Peyer's patch (tissue), 4 donors: ENCODE data around the gene TCHHL1.

ENCODE experiments used
- CTCF ChIP-seq, 6 experiments: fragments of 450-650 bp in 4 of 6; fragments of 200-600 bp in 2 of 6; sonication (generic) in 1 of 6; IDR thresholded peaks; one replicate each; pipeline ENCODE4 v1.5.1; 2017 to 2019; ENCODE audit warnings: antibody characterized with exemption in 6 of 6, mild to moderate bottlenecking in 3 of 6, moderate library complexity in 1 of 6
- POLR2A ChIP-seq, 2 donors: fragments of 450-650 bp; IDR thresholded peaks; one replicate each; pipeline ENCODE4 v1.5.1; 2017; ENCODE audit warnings: antibody characterized with exemption in 2 of 2, mild to moderate bottlenecking in 2 of 2, moderate library complexity in 2 of 2

GRCh38 chr1:152047730-152048415 lies 41.0 kb downstream of the TCHHL1 start:
- TF ChIP-seq CTCF (IDR thresholded peaks at IDR 0.05) (peak; percentile 25 to 62 (median 56)), POLR2A (IDR thresholded peaks at IDR 0.05) (peak; percentile 59 to 81)
